H1 (cell line): ENCODE data around the gene GP9. TPM values are rescaled to one million over a fixed set of nuclear protein-coding genes. Genes with fewer than 3 reads are reported as not detected.

Experiments used
- CTCF ChIA-PET: fragments of 300-600 bp; sonication (Branson Sonifier 250); formaldehyde crosslinking; loops from one replicate; lab custom pipeline; 2021; ENCODE audit not compliant: partially characterized antibody; lab: Charles Lee
- POLR2A ChIA-PET: fragments of 300-600 bp; sonication (Branson Sonifier 250); formaldehyde crosslinking; loops from one replicate; lab custom pipeline; 2021; ENCODE audit warnings: inconsistent platforms; ENCODE audit not compliant: partially characterized antibody; lab: Charles Lee
- DNase-seq, 2 experiments: peaks; one replicate each; pipeline versions ENCODE4 v3.0.0 to v3.0.0-alpha.2; 2010 to 2022; ENCODE audit warnings: low spot score in 2 of 2, low read depth in 1 of 2, mixed read lengths in 1 of 2
- FAIRE-seq: peaks from 2 replicates; lab custom pipeline; 2011; peaks lifted over from hg19 to GRCh38; lab: Jason Lieb, UNC
- H2AFZ ChIP-seq: 2 replicates; pipeline ENCODE4 v1.8.1; 2012; ENCODE audit warnings: low read length, inconsistent platforms
- H2AK5ac ChIP-seq: 2 replicates; pipeline ENCODE4 v1.6.1; 2013; ENCODE audit warnings: low read depth, low read length
- H2BK120ac ChIP-seq: replicated peaks from 2 replicates; pipeline ENCODE3; 2013; ENCODE audit warnings: low read depth, low read length, inconsistent platforms
- H2BK12ac ChIP-seq: 2 replicates; pipeline ENCODE4 v1.6.1; 2013; ENCODE audit warnings: low read depth, low read length
- H2BK15ac ChIP-seq: 2 replicates; pipeline ENCODE4 v1.6.1; 2013; ENCODE audit warnings: low read length
- H2BK20ac ChIP-seq: 2 replicates; pipeline ENCODE4 v1.6.1; 2013; ENCODE audit warnings: low read length
- H2BK5ac ChIP-seq: 2 replicates; pipeline ENCODE4 v1.6.1; 2013; ENCODE audit warnings: low read depth, low read length
- H3K14ac ChIP-seq: 2 replicates; pipeline ENCODE4 v1.6.1; 2013; ENCODE audit warnings: inconsistent platforms; ENCODE audit not compliant: insufficient read length
- H3K18ac ChIP-seq: 2 replicates; pipeline ENCODE4 v1.6.1; 2013; ENCODE audit warnings: low read length; ENCODE audit errors: extremely low read depth
- H3K23ac ChIP-seq: 2 replicates; pipeline ENCODE4 v1.6.1; 2013; ENCODE audit warnings: inconsistent platforms; ENCODE audit not compliant: insufficient read length
- H3K23me2 ChIP-seq: 2 replicates; pipeline ENCODE4 v1.6.1; 2013; ENCODE audit warnings: low read depth, low read length
- H3K27ac ChIP-seq: 2 replicates; pipeline ENCODE4 v1.6.1; 2011; ENCODE audit warnings: low read depth, low read length, inconsistent platforms
- H3K27me3 ChIP-seq, 4 experiments: replicated peaks in 1 of 4; 1 replicate in 1 of 4; 2 replicates in 3 of 4; pipeline versions ENCODE4 v1.6.1 to v1.8.1; 2011 to 2013; ENCODE audit warnings: low read length in 3 of 4, mild to moderate bottlenecking in 3 of 4, inconsistent platforms in 2 of 4, mixed read lengths in 2 of 4, moderate library complexity in 1 of 4; ENCODE audit not compliant: control insufficient read depth in 3 of 4, insufficient read depth in 3 of 4; ENCODE audit errors: extremely low read depth in 1 of 4
- H3K36me3 ChIP-seq, 4 experiments: 2 replicates each; pipeline versions ENCODE4 v1.6.1 to v1.8.1; 2011 to 2013; ENCODE audit warnings: mild to moderate bottlenecking in 4 of 4, low read length in 3 of 4, moderate library complexity in 2 of 4, control low read depth in 1 of 4, inconsistent platforms in 1 of 4; ENCODE audit not compliant: insufficient read depth in 4 of 4, control insufficient read depth in 2 of 4
- H3K4ac ChIP-seq: replicated peaks from 2 replicates; pipeline ENCODE3; 2013; ENCODE audit warnings: low read length, low read depth, mixed read lengths, inconsistent platforms; ENCODE audit not compliant: insufficient read length
- H3K4me1 ChIP-seq, 4 experiments: replicated peaks in 1 of 4; 1 replicate in 1 of 4; 2 replicates in 3 of 4; pipeline versions ENCODE4 v1.6.1 to v1.8.1; 2011 to 2013; ENCODE audit warnings: low read length in 3 of 4, inconsistent platforms in 2 of 4, mixed read lengths in 1 of 4; ENCODE audit not compliant: insufficient read depth in 4 of 4, control insufficient read depth in 3 of 4
- H3K4me2 ChIP-seq, 2 experiments: 2 replicates each; pipeline versions ENCODE4 v1.6.1 to v1.8.1; 2011 to 2013; ENCODE audit warnings: low read depth in 2 of 2, low read length in 2 of 2, control low read depth in 1 of 2, inconsistent platforms in 1 of 2, mild to moderate bottlenecking in 1 of 2; ENCODE audit not compliant: insufficient read depth in 1 of 2
- H3K4me3 ChIP-seq, 4 experiments: fragments of 200-600, 300-600 bp in 1 of 4; sonication (generic), shearing (Covaris generic), sonication (Bioruptor Twin) in 1 of 4; 2 replicates each; pipeline versions ENCODE4 v1.5.1 to v1.8.1; 2011 to 2016; ENCODE audit warnings: low read length in 4 of 4, low read depth in 3 of 4, control low read depth in 2 of 4, inconsistent platforms in 2 of 4, mild to moderate bottlenecking in 2 of 4, mixed read lengths in 1 of 4, moderate library complexity in 1 of 4; ENCODE audit not compliant: insufficient read depth in 2 of 4; ENCODE audit errors: extremely low read depth in 1 of 4
- H3K56ac ChIP-seq: replicated peaks from 2 replicates; pipeline ENCODE3; 2013; ENCODE audit warnings: low read depth, mild to moderate bottlenecking, mixed read lengths, low read length, inconsistent platforms; ENCODE audit not compliant: insufficient read length
- H3K79me1 ChIP-seq: 2 replicates; pipeline ENCODE4 v1.6.1; 2013; ENCODE audit warnings: low read depth, low read length, control low read depth
- H3K79me2 ChIP-seq, 2 experiments: 2 replicates each; pipeline versions ENCODE4 v1.6.1 to v1.8.1; 2012 to 2013; ENCODE audit warnings: low read length in 2 of 2, mild to moderate bottlenecking in 2 of 2, inconsistent platforms in 1 of 2; ENCODE audit not compliant: insufficient read depth in 2 of 2, control insufficient read depth in 1 of 2
- H3K9ac ChIP-seq, 4 experiments: replicated peaks in 1 of 4; 1 replicate in 1 of 4; 2 replicates in 3 of 4; pipeline versions ENCODE4 v1.6.1 to v1.8.1; 2011 to 2013; ENCODE audit warnings: low read depth in 3 of 4, low read length in 3 of 4, control low read depth in 2 of 4, mild to moderate bottlenecking in 2 of 4, moderate library complexity in 2 of 4, inconsistent platforms in 1 of 4; ENCODE audit errors: extremely low read depth in 1 of 4
- H3K9me3 ChIP-seq, 2 experiments: 2 replicates each; pipeline versions ENCODE4 v1.6.1 to v1.8.1; 2012 to 2013; ENCODE audit warnings: mild to moderate bottlenecking in 2 of 2, moderate library complexity in 2 of 2, control low read depth in 1 of 2, inconsistent platforms in 1 of 2, low read depth in 1 of 2, low read length in 1 of 2, mixed read lengths in 1 of 2; ENCODE audit not compliant: insufficient read depth in 2 of 2
- H4K20me1 ChIP-seq, 2 experiments: replicated peaks in 1 of 2; 2 replicates each; pipeline versions ENCODE3 to v1.8.1; 2011 to 2013; ENCODE audit warnings: inconsistent platforms in 2 of 2, low read length in 2 of 2, mild to moderate bottlenecking in 1 of 2; ENCODE audit not compliant: insufficient read depth in 2 of 2, control insufficient read depth in 1 of 2
- H4K5ac ChIP-seq: 2 replicates; pipeline ENCODE4 v1.6.1; 2013; ENCODE audit warnings: low read length, low read depth, mixed read lengths, inconsistent platforms; ENCODE audit not compliant: insufficient read length
- H4K8ac ChIP-seq: 2 replicates; pipeline ENCODE4 v1.8.0; 2013; ENCODE audit warnings: mild to moderate bottlenecking, moderate library complexity, low read length, inconsistent platforms; ENCODE audit not compliant: insufficient read depth; ENCODE audit errors: extremely low read depth
- H4K91ac ChIP-seq: replicated peaks from 2 replicates; pipeline ENCODE3; 2013; ENCODE audit warnings: low read length, mixed read lengths, inconsistent platforms; ENCODE audit not compliant: insufficient read length
- BCL11A ChIP-seq, 2 experiments: IDR thresholded peaks; one replicate each; pipeline ENCODE4 v1.6.1; 2011; ENCODE audit warnings: low read depth in 2 of 2, low read length in 2 of 2, mild to moderate bottlenecking in 2 of 2
- CBX5 ChIP-seq: fragments of 300-800, 300-1000 bp; sonication (generic); IDR thresholded peaks from 2 replicates; pipeline ENCODE4 v1.7.1; 2016; ENCODE audit warnings: antibody characterized with exemption, low read length, low read depth
- RFX5 ChIP-seq: IDR thresholded peaks from 2 replicates; pipeline ENCODE4 v1.6.1; 2011; ENCODE audit warnings: low read depth, low read length, improper control_type of control experiment, borderline replicate concordance
- SP4 ChIP-seq: IDR thresholded peaks from 2 replicates; pipeline ENCODE4 v1.6.1; 2012; ENCODE audit warnings: low read length, inconsistent platforms
- TBP ChIP-seq: IDR thresholded peaks from 2 replicates; pipeline ENCODE4 v1.6.1; 2011; ENCODE audit warnings: low read depth, low read length, improper control_type of control experiment
- WGBS, 2 experiments: shearing (Covaris generic) in 1 of 2; methylation state at CpG; one replicate each; pipeline versions ENCODE4 v1.1.6 to v1.1.7; 2013 to 2015; ENCODE audit warnings: low lambda C conversion rate in 2 of 2, mixed read lengths in 2 of 2, inconsistent platforms in 1 of 2, low coverage in 1 of 2, missing lambda C conversion rate in 1 of 2; ENCODE audit not compliant: insufficient replicate concordance in 2 of 2, insufficient coverage in 1 of 2, insufficient read length in 1 of 2; ENCODE audit errors: extremely low coverage in 1 of 2, missing lambda C conversion rate in 1 of 2; 5-methylcytosine and 5-hydroxymethylcytosine counted together
- polyA plus RNA-seq, 7 experiments: library from polyadenylated mRNA; depleted of rRNA in 3 of 7; stranded (reverse) in 5 of 7; unstranded in 2 of 7; fragments of >200 nt in 5 of 7; fragments of 200-250 nt in 2 of 7; gene quantifications; 1 replicate in 5 of 7; 2 replicates in 1 of 7; 4 replicates in 1 of 7; pipeline versions ENCODE4 v1.2.1 to v1.2.3, GENCODE V29; 2011 to 2013; ENCODE audit warnings: missing spikeins in 2 of 7, mixed read lengths in 2 of 7
- total RNA-seq: library from RNA; stranded (reverse); fragmentation: NEBNext Ultra II Directional; extraction: Animal tissue kit (Norgen Biotek cat#: 25700); gene quantifications from 2 replicates; pipeline ENCODE4 v1.2.1, GENCODE V29; 2021

Gene GP9
- total and polyA plus RNA-seq, 2 of the 8 experiments (the other 6 are each of a cell fraction or from before 2014, with no cell fraction given): not detected

DNA sequence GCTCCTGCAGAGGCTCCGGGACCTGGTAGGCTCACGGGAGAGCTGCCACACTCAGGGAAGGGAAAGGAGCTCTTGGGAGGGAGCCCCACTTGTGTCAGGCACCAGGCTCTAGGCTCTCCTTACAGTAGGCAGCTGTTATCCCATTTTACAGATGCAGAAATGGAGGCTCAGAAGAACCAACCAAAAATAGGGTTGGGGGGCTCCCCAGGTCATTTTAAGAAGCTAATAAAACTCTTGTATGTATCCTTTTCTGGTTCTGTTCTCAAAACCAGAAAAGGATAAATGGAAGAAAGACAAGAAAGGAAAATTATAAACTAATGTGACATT lies 23.5 kb upstream of the GP9 start:
- H3K79me2 ChIP-seq: no peaks in the 10 kb centered on the region
- no peaks in the 10 kb centered on the region for H3K79me1 ChIP-seq
- H3K4me3 ChIP-seq: no peak overlapping the region
- H3K9ac ChIP-seq: no peak overlapping the region
- H2BK5ac ChIP-seq: no peak overlapping the region
- no peak overlapping the region for H3K4ac ChIP-seq
- H3K56ac ChIP-seq: no peak overlapping the region
- H4K91ac ChIP-seq: no peak overlapping the region
- ChIA-PET POLR2A (interaction anchor here (1.3 kb wide), 1 partner anchor 11 kb away, joined by 3 read pairs; no protein-coding TSS in a partner anchor), CTCF (interaction anchor here (0.6 to 8.4 kb wide), 6 partner anchors 10 to 1426 kb away, joined by 3 to 84 read pairs (median 4); no protein-coding TSS in a partner anchor)
- H2BK120ac ChIP-seq: no peak overlapping the region
- H2AFZ ChIP-seq: no peak overlapping the region
- no peak overlapping the region for H4K8ac ChIP-seq
- no peak overlapping the region for H3K27ac ChIP-seq
- no peak overlapping the region for H2BK12ac ChIP-seq
- no peak overlapping the region for H4K5ac ChIP-seq
- no peaks in the 10 kb centered on the region for H3K23me2 ChIP-seq
- DNase-seq (no peak), FAIRE-seq (no peak)
- no peaks in the 10 kb centered on the region; a peak in 1 of 7 replicates for H3K27me3 ChIP-seq
- H3K23ac ChIP-seq: no peak overlapping the region
- no peak overlapping the region for H3K4me2 ChIP-seq
- no peak overlapping the region for H2AK5ac ChIP-seq
- no peaks in the 10 kb centered on the region for H4K20me1 ChIP-seq
- H3K14ac ChIP-seq: no peak overlapping the region
- 38% methylated on average over 2 of the region's 2 CpGs; no CpG with 5 or more reads in 1 of the 2 experiments for WGBS, 2 experiments
- no peak overlapping the region; the same call in 1 of the 2 replicates for H2BK20ac ChIP-seq
- H3K9me3 ChIP-seq: no peaks in the 10 kb centered on the region
- no peak overlapping the region for H3K18ac ChIP-seq
- H3K36me3 ChIP-seq: no peaks in the 10 kb centered on the region
- H2BK15ac ChIP-seq: no peak overlapping the region
- peaks cover 2 to 15% (median 5%) of the 10 kb centered on the region in 4 experiments; a peak in 6 of 7 replicates for H3K4me1 ChIP-seq
- TF ChIP-seq SP4 (no peak), BCL11A (IDR thresholded peaks at IDR 0.05; ENCODE audit: low read depth in 2 of 2, low read length in 2 of 2) (no peak), TBP (no peak), CBX5 (no peak), RFX5 (no peak)
